HG03521 (cell line): ENCODE results near the gene FBP1.

Source experiments
- ATAC-seq: cut with Tn5 transposase; IDR thresholded peaks from one replicate; pipeline ENCODE4 v1.9.1; 2021; ENCODE audit warnings: mild to moderate bottlenecking, moderate library complexity; ENCODE audit not compliant: unreplicated experiment

FBP1 gene

DNA sequence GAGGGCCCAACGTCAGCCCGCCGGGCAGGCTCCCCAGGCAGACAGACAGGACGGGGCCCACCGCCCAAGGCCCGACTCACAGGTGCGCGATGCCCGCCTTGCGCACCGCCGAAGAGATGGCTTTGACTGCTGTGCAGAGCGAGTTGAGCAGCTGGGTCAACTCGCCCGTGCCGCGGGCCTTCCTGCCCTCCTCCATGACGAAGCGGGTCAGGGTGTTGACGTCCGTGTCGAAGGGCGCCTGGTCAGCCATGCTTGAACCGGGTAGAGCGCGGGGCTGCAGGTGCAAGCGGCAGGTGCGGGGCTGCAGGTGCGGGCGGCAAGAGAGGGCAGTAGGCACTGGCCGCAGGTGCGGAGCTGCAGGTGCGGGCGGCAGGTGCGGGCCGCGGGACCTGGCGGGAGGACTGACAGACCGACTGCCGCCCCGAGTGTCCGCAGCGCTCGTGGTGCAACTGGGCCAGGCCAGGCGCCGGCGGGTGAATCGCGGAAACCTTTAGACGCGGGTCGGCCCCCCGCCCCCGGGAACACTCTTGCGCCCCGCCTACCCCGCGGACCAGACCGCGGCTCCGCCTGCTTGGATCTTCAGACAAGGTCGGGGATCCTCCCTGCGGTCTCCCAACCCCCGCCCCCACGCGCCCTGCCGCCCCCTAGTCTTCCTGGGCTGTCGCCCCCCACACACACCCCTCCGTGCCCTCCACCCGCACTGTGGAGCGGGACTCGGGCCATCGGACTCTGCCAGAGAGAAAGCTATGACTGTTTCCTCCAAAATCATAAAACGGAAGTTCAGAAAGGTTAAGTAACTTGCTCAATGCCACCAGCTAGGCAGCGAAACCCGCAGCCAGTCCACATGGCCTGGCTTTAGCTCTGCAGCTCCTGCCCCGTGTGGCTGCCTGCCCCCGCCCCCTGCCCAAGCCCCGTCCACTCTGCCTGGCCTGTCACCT, at the start of gene FBP1:
Gene FBP1 (minus strand): TSS at position 458 of the 938 bp plus-strand sequence. CDS start 208 bp downstream, at position 250.
- no peak for ATAC-seq

GRCh38 chr9:94687451-94687850, 48.1 kb upstream of the FBP1 start:
- ATAC-seq = no peak

DNA sequence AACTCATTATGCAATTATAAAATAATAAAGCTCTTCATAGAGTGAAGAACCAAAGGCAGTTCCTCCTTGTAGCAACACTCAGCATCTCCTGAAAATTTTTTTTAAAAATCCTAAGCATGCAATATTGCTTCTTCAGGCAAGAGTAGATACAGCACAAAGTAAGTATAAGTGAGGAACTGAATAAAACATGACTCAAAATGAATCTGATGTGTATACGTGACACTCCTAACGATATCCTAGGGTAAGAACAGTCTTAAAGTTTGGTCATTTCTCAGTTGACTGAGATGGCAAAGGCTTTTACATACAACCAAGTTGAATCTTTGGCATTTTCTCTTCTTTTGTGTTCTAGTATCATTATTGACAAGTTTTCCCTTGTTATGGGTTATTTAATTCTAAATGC, 46.0 kb upstream of the FBP1 start:
- no peak for ATAC-seq

DNA sequence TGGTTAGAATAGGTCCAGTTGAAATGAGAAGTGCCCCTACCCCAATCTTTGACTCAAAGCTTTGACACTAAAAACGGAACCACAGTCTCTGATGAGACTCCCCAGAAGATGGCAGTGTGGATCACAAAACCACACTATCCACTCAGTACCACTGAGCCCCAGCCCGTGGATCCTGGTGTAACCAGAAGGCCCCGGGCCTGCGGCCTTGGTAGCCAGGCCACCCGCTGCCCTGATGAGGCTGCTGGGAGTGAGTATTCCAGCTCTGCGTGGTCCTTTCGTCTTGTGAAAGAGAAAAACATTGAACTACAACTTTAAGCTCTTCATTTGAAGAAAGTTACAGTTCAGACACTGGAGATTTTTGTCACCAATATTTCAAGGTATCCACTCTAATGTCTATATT, 42.2 kb upstream of the FBP1 start:
- peak; percentile 62 for ATAC-seq

DNA sequence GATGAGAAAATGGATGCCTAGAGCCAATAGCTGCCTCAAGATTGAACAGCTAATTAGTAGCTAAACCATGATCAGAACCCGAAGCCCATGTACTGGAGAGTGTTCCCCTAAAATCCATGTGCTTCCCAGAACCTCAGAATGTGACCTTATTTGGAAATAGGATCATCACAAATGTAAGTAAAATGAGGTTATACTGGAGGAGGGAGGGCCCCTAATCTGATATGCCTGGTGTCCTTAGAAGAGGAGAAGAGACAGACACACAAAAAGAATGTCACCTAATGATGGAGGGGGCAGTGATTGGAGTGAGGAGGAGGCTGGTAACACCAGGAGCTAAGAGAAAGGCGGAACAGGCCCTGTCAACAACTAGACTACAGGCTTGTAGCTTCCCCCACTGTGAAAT, 41.3 kb upstream of the FBP1 start:
- no peak for ATAC-seq

- no peak for ATAC-seq
These were observed 40.7 kb upstream of the FBP1 start for GRCh38 chr9:94680020-94680419.

DNA sequence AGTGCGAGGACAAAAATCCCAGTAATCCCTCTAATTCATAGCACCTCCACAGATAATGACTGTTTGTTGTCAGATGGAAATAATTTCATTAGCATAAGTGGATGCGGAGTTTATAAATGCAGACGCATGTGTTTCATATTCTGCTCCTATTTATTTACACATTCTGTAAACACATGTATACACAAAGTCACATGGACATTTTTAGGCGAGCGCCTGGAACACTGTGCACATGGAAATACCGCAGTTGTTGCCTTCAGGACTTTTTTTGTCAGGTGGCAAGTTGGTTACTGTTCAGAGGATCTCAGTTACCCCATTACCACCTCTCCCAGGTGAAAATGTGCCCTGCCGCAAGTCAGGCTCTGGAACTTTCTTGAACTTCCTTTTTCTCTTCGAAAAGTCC, 40.3 kb upstream of the FBP1 start:
- ATAC-seq = no peak

DNA sequence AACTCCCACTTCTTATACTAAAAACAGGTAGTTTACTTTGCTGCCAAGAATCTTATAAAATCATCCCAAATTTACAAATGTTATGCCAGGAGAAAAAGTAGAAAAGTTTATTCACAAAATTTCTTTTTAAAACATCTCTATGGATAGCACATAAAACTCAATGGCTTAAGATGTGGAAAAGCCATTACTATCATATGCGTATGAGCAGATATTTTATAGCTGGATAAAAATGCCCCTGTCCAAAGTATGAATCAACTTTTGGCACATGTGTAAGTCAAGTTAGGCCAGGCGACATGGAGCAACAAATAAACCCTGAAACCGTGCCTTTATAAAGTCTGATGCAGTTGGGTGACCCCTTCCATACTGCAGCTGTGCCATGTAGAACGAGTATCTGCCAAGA, 38.6 kb upstream of the FBP1 start:
- ATAC-seq = no peak

- ATAC-seq = no peak
These were observed 37.3 kb upstream of the FBP1 start for GRCh38 chr9:94676446-94677131.

- ATAC-seq = no peak
These were observed 35.9 kb upstream of the FBP1 start for GRCh38 chr9:94675008-94675881.

DNA sequence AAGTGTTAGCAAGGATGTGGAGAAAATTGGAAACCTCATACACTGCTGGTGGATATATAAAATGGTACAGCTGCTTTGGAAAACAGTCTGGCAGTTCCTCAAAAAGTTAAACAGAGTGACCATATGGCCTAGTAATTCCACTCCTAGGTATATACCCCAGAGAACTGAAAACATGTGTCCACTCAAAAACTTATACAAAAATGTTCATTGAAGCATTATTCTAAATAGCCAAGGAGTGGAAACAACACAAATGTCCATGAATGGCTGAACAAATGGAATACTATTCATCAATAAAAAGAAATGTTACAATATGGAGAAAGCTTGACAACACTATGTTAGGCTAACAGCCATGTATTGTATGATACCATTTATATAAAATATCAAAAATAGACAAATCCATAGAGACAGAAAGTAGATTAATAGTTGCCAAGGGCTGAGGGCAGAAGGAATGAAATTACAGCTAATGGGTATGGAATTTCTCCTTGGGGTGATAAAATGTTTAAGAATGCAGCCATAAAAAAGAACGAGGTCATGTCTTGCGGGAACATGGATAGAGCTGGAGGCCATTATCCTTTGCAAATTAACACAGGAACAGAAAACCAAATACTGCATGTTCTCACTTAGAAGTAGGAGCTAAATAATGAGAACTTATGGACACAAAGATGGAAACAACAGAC, 33.6 kb upstream of the FBP1 start:
- ATAC-seq = no peak

DNA sequence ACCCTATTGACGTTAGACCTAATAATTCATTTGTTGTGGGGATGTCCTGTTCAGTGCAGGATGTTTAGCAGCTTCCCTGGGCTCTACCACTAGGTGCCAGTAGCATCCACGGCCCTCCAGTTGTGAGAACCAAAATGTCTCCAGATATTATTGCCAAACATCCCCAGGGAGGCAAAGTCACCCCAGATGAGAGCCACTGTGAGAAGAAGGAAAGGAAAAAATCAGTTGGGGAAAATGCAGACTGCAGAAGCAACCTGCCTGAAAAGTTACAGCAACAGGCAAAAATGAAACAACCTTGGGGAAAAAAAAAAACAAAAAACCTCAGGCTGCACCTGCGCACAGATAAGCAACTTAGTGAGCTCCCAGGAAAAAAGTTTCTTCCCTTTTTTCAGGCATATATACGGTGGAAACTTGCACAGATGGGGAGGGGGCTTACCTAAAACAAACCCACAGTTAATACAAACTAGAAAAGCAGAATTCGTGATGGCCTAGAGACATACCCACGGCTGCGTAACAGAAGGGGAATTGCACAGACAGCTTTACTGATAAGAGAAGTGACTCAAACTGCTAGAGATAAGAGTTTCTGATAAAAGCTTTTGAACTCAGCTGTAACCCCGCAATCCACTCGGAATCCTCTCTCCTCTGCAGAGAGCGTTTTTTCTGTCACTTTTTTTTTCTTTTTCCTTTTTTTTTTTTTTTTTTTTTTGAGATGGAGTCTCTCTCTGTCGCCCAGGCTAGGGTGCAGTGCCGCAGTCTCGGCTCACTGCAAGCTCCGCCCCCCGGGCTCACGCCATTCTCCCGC, 29.8 kb upstream of the FBP1 start:
- ATAC-seq = peak; percentile 78

DNA sequence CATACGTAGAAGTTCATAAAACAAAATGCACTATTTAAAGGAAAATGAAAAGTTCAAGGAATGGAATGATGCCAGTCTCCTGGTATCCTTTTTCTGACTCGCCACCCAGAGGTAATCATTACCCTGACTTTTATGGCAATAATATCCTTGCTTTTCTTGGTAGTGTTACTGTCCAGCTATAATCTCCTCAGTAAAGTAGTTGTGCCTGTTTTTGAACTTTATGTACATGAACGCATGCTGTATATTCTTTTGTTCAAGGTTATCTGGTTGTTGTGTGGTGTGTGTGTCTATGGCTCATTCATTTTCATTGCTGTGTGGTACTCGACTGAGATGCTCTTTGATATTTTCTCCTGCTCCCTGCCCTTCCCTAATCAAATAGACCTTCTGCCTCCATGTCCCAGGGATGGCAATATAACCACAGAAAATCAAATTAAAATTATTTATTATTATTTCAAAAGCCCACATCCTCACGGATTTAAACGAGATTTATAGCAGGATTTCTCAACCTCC, 29.2 kb upstream of the FBP1 start:
- ATAC-seq = no peak

- ATAC-seq = no peak
These were observed 27.2 kb upstream of the FBP1 start for GRCh38 chr9:94666364-94667099.

GRCh38 chr9:94665613-94666012, 26.3 kb upstream of the FBP1 start:
- no peak for ATAC-seq

DNA sequence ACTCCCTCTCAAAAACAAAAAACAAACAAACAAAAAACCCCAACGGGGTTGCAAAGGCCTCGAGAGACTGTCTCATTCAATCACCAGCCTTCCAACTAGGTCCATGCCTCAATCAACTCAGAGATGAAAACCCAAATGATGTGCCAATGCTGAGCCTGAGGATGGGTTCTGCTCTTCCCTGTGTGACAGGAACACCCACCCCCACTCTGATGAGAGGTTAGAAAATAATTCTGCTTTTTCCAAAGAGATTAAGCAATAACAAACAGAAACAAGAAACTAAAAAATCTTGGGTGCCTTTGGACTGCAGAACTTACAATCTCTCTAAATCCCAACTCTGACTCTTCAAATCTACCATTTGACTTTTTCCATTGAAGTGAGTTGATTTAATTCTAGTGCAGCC, 25.5 kb upstream of the FBP1 start:
- ATAC-seq = no peak

DNA sequence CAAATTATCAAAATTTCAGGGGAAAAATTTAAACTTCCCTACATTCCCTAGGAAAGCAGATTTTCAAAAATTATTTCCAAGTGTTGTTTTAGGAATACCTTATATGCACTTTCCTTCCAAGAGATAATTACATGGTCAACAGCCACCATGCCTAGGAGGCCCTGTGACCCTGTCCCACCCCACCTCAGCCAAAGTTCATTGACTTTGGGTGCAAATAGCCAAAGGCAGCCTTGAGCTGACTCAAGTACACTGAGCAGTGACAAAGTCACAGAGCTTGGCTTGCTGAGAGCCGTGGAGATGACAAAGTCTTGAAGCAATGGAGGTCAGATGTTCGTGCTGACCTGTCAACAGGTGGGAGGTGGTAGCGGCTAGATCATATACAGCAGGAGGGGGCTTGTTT, 24.3 kb upstream of the FBP1 start:
- ATAC-seq = no peak

- ATAC-seq = no peak
These were observed 23.8 kb upstream of the FBP1 start for GRCh38 chr9:94663140-94663539.
